NCI-H2171 (cell line): Measurements from ENCODE around the gene GMDS.
"Not testable (repeated sequence)": the region's sequence is repeated elsewhere in the genome, so short reads cannot be mapped to it uniquely, and the experiment has no call there.

Experiments
- DNase-seq: peaks from one replicate; lab custom pipeline; 2025; lab: John Stamatoyannopoulos, UW

GMDS gene

GRCh38 chr6:1858196-1858595 is 387.2 kb downstream of the GMDS start:
- DNase-seq, result no peak

DNA sequence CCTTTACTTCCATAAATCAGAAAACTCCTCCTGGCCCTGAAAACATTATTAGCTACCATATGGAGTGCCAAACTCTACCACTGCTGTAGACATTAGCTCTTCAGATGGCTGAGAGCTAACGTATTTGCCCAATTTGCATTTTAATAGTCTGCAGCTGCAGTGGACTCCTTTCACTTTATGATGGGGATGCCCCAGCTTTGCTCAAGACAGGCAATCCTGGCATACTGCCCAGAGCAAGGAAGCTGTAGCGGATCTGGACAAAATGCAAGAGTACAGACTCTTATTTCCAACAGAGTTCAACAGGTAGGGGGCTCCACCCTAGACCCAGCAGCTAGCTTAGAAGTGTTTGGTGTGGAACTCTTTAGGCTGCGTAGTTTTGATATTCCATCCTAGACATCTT is 389.0 kb downstream of the GMDS start:
- no peak for DNase-seq

- DNase-seq, result no peak
These were observed 389.5 kb downstream of the GMDS start for GRCh38 chr6:1855890-1856289.

DNA sequence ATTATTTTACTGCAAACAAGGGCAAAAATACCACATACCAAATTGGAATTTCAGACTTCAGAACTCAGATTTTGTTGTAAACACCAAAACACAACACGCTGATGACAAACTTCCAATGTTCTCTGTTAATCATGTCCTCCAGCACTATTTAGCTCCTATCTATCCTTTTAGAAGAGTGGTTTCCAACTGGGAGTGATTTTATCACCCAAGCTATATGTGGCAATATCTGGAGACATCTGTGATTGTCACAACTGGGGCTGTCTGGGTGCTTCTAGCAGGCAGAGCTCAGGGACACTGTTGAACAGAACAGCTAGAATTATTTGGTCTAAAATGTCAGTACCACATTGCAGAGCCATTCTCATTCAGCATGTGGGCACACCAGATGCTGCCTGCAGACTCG is 391.1 kb downstream of the GMDS start:
- no peak for DNase-seq

GRCh38 chr6:1853761-1854160 is 391.6 kb downstream of the GMDS start:
- DNase-seq, result no peak

- DNase-seq, result no peak
These were observed 393.5 kb downstream of the GMDS start for GRCh38 chr6:1851681-1852456.

DNA sequence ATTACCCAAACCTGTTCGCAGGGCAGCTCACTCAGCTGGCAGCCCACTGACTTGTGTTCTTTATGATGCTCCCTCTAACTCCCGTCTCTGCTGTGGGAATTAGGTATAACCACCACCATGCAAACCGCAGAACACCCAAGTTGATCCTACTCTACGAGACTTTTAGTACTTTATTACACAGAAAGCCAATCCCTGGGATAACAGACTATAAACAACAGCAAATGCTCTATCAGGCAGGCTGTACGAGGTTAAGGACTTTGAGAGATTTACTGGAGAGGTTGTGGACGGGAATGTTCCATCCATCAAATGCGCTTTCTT is 394.6 kb downstream of the GMDS start:
- DNase-seq, result no peak

GRCh38 chr6:1850121-1850839 is 395.1 kb downstream of the GMDS start:
- DNase-seq, result no peak

DNA sequence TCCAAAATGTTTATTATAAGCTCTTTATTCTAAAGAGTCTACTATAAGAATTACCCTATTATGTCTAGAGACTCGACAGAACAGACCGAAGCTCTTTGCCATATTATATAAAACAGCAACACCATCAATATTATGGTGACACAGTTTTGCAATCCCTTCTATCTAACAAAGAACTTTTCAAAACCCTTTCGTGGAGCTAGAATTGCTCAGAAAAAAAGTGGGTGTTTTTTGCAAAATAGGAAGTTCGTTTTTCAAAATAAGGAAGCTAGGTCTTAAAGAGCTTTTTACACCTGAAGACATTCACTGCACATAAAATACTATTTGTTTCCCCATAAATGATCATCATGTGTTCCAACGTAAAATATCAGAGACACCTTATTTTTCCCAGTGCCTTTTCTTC is 395.7 kb downstream of the GMDS start:
- DNase-seq, result no peak

GRCh38 chr6:1848752-1849151 is 396.7 kb downstream of the GMDS start:
- DNase-seq, result no peak

GRCh38 chr6:1846611-1847010 is 398.8 kb downstream of the GMDS start:
- no peak for DNase-seq

DNA sequence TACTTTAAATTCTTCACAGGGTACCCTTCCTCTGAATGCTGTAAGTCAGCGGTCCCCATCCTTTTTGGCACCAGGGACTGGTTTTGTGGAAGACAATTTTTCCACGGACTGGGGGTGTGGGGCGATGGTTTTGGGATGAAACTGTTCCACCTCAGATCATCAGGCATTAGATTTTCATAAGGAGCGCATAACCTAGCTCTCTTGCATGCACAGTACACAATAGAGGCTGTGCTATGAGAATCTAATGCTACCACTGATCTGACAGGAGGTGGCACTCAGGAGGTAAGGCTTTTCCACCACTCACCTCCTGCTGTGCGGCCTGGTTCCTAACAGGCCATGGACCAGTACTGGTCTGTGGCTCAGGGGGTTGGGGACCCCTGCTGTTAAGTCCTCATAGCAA is 399.9 kb downstream of the GMDS start:
- DNase-seq, result not testable (repeated sequence)

GRCh38 chr6:1842334-1842733 is 403.1 kb downstream of the GMDS start:
- DNase-seq, result no peak

DNA sequence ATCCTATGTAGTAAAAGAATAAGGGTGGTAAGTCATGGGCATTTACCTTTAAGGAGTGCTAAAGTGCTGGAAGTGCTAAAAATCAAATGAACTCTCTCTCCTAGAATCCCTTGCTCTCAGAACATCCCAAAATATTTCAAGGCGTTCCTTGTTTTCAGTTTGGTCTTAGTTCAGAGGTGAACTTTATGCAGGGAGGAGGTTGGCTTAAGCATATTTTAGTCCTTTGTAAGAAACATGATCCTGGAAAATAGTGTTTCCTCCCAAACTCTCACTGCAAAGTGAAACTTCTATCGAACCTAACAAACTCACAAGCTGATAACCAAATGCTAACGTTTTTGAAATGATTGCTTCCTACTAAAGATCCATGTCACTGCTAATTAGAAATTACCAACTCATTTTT is 404.3 kb downstream of the GMDS start:
- DNase-seq, result no peak

GRCh38 chr6:1840491-1841121 is 404.8 kb downstream of the GMDS start:
- no peak for DNase-seq

- no peak for DNase-seq
These were observed 406.0 kb downstream of the GMDS start for GRCh38 chr6:1839361-1839760.

DNA sequence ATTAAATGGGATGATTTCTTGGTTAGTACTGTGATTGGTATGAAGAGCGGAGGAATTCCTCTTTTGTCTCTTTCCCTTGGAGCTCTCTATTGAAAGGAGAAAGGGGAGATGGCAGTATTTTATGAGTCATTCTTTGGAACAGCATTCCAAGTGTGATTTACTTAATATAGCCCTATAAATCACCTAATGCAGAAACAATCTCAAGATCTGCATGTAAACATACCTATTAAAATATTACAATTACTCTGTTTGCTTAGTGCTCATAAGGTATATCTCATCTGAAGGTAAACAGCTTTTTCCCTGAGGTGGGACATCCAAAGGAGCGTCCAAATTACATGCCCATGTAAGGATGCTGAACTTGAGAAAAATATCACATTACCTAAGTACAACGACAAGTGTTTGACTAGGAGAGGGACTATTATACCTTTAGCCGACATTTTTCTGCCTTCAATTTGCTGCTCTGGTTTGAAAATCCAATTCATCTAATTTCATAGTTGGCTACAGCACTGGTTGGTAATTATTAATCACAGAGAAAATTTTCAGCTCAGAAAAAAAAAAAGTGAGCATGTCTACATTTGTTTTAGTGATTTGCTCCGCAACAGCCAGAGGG is 406.7 kb downstream of the GMDS start:
- DNase-seq, result no peak

DNA sequence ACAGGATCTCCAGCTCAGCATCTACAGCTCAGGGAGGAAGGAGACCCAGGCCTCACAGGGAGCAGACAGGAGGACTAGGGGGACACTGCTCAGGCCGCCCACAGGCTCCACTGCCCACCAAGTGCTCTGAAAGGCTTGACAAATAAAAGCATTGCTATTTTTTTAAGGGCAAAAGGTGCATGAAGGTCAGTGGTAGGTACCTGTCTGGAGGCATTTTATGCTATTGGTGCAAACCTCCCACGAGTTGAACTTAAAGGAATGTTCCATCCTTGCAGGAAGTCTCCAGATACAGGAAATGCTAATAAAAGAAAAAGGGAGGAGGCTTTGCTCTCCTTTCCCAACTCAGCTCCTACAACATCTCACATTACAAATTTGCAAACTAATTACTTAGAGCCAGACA is 407.6 kb downstream of the GMDS start:
- no peak for DNase-seq

DNA sequence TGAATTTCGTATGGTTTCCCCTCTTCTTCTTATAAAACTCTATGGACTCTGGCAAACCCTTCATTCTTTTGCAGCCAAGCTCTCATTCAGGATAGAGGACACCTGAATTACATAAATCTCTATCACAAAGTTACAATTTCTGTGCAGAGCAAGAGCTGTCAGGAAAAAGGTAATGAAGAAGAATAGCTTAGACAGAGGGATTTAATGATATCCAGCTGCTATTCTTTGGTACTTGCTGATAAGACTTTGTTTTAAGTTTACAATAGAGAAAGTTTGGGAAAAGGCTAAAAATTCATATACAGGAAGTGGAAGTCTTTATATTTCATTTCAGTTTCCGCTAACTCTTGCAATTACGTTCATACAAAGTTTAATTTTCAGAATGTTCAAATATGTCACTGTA is 408.7 kb downstream of the GMDS start:
- no peak for DNase-seq

GRCh38 chr6:1834646-1835516 is 410.5 kb downstream of the GMDS start:
- DNase-seq, result no peak

- no peak for DNase-seq
These were observed 411.2 kb downstream of the GMDS start for GRCh38 chr6:1834207-1834606.
